NCI-H2029 (cell line): ENCODE measurements around the gene MRTFA.

Source experiments
- DNase-seq: peaks from one replicate; lab custom pipeline; 2025; lab: John Stamatoyannopoulos, UW

MRTFA gene

DNA sequence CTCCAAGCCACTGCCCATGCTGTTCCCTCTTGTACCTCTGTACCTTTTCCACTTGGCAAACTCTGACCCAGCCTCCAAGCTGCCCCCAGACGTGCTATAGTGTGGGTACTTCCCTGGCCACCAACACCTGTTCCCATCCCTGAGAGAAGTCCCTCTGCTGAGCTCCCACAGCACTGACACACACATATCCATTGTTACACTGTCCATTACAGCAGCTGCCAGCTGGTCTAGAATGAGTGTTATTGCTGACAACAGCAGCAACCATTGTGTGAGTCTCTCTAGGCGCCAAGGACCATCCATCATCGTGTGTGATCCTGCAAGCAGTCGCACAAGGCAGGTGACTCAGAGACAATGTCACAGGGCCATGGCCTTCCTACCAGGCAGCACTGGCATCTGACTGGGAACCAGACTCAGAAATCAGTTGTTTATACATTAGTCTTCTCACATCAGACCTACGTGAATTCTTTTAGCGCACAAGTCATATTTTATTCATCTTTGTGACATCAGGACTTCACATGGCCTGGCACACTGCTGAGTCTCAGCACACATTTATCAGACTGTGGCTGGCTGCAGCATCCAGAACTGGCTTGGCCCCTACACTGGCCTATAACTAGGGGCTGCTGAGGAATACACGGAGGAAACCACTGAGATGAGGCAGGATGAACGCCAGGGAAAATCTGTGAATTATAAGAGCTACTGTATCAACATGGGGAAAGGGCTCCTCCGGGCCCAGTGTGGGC, 209.8 kb downstream of the MRTFA start:
- peak; percentile 78 for DNase-seq

DNA sequence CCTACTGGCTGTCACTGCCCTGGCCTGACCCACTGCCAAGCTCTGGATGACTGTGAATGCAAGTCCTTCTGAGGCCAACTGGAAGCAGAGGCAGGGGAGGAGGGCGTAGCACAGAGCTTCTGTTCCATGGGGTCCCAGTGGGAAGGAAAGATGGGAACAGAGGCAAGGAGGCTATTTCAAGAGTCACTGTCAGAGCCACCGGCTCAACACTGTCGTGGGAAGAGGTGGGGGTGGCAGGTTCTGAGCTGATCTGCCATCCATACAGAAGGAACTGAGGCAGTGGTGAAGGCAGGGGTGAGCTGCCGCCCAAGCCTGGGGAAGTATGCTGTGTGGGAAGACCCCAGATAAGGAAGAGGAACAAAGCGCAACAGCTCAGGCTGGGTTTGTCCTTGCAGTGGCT, 211.4 kb downstream of the MRTFA start:
- no peak for DNase-seq

DNA sequence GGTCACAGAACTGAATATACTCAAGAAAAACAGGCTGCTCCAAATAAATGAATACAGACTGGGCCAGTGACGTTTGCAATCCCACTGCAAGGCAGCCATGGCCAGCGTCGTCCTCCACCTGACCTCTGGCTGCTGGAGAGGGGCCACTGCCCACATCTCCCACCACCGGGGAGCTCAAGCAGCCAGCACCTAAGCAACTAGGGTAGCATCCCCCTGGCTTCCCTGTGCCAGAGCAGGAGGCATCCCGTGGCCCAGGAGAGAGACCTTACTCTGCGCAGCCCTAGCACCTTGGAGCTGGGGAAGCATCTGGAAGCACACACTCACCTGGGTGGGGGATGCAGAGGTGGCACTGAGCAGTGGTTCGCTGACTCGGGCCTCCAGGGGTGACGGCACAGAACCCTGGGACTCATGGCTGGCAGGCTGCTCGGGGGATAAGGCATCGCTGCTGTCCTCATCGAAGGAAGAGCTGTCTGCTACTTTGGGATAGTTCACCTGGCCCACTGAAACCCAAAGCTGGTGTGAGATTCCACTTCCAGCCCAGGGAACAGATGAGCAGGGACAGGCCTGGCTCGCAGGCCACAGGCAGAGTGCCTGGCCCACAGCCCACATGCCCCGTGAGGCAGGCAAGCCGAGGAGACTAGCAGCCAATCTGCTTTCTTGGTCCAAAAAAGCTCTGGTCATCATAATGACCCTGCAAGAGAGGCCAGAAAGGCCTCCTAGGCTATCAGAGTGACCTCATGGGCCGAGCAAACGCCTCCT, 212.5 kb downstream of the MRTFA start:
- no peak for DNase-seq

DNA sequence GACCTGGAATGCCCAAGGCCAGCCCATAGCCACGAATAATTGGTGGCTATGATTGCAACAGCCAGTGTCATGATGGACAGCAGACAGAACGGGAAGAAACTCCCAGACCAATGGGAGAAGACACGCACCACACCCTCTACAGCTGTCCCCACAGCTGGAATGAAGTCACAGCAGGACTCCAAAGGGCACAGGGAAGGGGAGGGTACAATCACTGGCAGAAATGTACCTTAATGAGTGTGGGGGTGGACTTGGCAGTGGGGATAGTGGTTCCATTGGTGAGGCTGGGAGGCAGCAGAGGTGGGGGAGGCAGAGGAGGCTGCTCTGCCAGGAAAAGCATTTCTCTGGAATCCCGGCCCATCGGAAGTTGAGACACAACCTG, 213.2 kb downstream of the MRTFA start:
- no peak for DNase-seq

DNA sequence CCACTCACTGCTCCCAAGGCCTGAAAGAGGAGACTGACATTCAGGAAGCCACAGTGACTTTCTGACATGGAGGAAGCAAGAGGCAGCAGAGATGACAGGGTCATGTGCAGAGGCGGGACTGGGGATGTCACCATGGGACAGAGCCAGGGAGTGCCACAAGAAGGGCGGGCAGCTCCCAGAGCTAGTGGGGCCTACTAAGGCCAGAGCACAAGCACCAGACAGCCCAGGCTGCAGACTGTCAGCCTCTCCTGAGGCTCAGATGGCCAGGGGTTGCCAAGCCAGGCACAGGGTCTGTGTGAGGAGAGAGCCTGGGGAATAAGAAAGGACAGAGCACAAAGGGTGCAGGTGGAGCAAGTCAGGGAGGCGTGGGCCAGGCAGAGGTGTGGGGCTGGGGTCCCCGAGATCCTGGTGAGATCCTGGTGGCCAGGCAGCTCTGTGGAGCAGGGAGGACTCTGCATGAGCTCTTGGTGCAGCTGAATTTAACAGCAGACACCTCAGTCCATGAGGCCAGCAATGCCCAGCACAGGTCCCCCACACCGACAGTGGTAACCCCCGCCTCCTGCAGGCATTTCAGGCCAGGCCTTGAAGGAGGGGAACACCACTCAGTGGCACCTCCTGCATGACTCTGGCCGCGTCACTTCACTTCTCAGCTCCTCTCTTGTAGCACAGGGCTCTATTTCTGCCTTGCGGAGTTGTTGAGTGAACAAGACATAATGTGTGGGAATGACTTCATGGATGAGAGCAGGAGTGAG, 213.8 kb downstream of the MRTFA start:
- no peak for DNase-seq

DNA sequence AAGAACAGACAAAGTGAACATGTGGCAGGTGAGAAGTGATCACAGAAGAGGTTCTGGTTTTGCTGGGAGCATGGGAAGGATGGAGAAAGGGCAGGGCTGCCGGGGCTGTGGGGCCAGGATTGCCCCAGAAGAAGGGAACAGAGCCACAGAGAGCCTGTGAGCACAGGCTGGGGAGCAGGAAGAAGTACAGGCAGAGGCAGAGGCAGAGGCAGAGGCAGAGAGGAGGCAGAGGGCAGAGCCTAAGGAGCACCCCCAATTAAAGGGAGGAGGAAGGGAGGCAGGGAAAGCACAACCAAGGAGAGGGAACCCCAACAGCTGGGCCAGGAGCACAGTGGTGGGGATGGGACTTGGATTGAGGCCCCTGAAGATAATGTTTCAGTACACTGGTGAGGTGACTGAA, 214.6 kb downstream of the MRTFA start:
- no peak for DNase-seq

DNA sequence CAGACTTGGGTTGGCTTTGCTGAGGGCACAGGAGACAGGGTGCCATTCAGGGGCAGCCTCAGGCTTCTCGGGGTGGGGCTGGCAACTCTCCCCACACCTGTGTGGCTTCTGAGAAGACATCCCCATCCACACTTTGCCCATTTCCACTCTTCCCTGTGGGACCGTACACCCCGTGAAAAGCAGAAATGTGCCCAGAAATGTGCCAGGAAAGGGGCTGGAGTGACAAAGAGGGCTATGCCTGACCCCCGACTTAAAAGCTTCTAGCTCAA, 215.5 kb downstream of the MRTFA start:
- no peak for DNase-seq

DNA sequence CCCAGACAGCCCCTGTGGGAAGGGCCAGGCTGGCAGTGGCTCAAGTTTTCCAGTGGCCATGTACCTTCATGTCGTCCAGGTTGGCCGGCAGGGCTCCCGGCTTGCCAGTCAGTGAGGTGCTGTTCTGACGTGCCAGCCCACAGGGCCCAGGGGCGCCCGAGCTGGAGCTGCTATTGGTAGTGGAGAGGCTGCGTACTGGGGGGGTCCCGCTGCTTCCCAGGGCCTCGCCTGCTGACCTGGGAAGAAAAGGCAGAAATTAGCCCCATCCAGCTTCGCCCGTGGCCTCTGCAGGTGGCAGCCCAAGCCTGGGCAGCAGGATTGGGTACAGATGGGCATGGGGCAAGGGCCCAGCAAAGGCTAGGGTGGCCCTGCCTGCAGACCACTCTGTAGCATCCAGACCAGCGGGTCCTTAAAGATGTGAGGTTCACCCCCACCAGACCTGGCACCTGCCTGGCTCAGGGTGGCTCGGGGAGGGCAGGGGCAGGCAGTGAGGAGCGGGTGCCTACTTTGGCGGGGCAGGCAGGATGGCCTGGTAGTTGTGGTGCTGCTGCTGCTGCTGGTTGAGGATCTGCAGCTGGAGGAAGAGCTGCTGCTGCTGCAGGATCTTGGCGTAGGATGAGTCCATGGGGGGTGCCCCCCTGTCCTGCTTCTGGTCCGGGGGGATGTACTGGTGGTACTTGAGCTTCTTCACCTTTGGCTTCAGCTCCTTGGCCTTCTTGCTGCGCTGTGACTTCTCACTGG, 216.0 kb downstream of the MRTFA start:
- DNase-seq: no peak

DNA sequence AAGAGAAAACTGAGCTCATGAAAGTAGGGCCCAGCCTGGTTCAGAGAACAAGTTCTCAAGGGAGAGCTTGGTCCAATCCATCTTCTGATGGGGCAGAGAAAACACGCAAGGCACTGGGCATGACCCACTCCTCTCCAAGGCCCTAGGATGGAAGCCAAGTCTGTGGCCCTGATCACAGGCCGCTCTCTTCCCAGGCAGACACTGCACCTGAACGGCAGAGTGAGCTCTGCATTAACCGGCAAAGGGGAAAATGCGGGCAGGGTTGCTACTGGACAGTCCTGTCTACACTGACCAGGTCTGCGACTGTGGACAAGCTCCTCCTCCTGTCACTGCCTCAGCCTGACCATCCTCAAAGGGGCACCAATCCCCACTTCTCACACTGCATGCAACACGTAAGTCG, 216.8 kb downstream of the MRTFA start:
- DNase-seq: no peak

DNA sequence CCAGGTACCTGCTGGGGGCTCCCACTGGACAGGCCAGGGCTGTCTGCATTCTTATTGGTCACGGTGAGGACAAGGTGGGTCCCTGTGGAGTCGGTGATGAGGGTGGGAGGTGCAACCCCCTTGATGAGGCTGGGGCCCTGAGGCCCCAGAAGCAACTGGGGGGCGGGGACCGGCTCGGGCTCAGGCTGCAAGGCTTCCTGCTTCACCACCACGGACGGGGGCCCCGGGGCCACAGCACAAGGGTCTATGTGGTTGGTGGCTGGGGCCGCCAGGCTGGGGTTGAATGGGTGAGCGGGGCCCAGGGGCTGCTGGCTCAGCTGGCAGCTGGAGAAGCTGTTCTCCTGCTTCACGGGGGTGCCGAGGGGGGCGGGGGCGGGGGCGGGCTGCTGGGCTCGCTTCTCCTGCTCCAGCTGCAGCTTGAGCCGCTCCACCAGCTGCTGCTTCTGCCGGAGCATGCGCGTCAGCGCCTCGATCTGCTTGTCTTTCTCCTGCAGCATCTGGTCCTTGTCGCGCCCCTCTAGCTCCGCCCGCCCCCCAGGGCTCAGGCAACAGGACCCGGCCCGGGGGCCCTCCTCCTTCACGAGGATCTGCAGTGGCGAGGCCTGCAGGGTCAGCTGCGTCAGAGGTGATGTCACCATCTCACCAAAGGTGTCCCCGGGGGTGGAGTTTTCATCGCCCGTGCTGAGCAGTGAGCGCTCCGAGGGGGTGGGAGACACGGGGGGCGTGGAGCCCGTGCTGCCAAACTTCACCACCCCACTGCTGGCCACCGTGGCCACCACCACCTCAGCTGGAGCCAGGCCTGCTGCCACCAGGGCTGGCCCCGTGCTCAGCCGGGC, 217.9 kb downstream of the MRTFA start:
- DNase-seq: no peak

DNA sequence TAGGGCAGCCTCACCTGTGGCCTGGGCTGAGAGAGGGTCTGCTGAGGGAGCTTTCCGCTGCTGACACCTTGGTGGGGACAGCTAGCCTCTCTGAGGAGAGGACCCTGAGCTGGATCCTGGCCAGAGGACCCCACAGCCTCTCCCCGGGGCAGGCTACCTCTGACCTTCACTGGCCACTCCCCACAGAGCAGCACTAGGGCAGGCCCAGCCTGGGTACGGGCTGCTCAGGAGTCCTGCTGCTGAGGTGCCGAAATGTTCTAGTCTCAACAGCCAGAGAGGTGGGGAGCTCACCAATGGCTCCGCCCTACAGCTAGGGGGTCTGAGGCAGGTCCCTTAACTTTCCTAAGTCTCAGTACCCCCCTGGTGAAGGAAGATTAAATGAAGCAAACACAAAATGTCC, 218.6 kb downstream of the MRTFA start:
- no peak for DNase-seq

DNA sequence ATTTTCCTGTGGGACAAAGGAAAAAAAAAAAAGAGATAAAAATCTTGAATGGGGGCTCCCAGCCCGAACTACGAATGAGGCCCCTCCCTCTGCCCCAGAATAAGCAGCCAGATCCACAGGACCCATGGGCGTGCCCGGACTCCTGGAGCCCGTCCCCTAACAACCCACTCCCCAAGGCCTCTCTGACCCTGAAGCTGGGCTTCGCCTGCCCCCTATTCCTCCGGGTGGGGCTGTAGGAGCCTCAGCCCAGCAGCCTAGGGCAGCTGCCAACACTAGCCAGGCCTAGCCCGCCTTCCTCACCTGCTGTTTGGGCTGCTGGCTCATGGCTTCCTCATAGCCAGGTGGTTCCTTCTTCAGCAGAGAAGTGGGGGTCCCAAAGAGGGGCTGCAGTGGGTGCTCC, 219.5 kb downstream of the MRTFA start:
- DNase-seq: no peak

DNA sequence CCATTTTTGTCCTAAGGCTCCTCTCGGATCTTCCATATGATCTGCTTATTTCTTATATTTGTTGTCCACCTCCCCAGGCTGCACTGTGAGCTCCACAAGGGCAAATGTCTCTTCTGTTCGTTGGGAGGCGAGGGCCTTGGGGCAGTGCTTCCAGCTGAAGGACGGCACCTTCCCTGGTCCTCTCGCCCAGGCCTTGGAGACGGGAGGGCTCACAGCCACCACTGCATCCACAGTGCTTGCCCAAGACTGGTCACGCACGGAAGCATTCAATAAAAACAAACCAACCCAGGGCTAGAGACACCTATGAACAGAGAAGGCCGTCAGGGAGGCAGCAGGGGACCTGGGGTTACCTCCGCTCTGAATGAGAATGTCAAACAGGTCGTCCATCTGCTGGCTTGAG, 219.9 kb downstream of the MRTFA start:
- no peak for DNase-seq

DNA sequence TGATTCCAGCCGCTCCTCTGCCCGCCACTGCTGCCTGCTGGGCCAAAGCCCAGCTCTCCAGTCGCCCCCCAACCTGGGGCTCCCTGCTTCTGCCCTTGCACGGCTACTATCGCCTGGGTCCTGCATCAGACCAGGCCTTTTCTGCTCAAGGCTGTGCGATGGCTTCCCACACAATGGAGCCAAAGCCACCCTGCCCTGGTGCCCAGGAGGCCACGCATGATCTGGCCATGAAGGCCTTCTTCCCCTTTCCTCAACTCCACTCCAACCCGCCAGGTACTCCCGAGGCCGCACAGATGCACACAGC, 220.3 kb downstream of the MRTFA start:
- DNase-seq: no peak

DNA sequence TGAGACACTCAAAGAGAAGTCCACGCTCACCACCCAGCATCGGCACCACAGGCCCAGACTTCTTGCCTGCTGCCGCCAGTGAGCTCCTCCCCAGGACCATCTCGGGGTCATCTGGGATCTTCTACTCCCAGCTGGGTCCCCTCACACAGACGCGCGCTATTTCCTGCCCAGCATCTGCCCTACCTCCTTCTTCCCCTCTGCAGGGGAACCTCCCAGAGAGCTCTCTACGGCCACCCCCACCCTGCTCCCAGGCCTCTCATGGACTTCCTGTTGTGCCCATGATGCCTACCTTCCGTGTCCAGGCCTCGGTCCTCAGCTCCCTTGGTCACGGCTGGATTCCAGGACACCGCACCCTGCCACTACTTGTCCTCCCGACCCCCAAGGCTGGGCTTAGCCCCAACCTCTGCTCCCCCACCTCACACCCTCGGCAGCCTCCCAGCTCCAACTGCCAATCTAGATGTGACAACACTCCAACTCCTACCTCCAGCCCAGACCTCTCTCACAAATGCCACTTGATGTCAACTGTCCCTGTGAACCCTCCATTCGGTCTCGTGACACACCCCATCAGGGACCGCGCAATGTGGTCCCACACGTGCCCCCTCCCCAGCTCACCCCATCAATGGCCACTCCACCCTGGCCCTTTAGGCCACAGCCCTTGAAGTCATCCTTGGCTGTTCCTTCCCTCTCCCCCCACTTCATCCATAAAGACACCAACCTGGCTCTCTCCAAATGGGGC, 220.8 kb downstream of the MRTFA start:
- no peak for DNase-seq

DNA sequence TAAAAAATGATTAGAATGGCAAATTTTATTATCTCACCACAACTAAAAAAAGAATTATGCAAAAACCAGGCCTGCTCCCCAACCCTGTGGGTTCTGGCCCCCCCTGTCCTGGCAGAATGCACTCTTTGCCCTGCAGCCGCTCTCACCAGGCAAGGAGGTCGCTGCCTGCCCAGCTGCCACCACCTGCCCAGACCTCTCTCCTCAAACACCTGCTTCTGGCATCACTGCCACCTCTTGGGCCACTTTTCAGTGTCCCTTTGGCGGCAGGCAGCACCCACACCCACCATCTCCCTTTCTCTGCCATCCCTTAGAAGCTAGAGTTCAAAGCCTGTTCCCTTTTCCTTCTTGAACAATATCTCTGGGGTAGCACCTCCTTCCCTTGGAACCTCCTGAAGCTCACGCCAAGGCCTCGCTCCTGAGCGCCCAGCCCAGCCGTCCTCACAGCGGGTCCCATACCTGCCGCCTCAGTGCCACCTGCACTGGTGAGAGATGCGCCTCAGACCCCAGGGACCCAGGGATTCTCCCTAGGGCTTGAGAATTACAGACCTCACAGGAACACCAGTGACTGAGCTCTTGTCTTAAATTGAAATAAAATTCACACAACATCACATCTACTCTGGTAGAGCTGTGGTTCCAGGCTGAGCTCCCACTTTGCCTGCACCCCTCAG, 221.5 kb downstream of the MRTFA start:
- no peak for DNase-seq

DNA sequence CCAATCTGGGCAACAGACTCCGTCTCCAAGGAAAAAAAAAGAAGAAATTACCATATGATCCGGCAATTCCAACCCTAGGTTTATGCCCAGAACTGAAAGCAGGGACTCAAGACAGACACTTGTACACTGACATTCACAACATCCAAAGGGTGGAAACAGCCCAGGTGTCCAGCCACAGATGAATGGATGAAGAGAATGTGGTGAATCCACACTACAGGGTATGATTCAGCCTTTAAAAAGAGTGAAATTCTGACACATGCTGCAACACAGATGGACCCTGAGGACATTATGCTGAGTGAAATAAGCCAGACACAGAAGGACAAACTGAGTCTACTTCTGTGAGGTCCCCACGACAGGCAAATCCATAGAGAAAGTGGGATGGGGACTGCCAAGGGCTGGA, 222.2 kb downstream of the MRTFA start:
- DNase-seq: no peak

DNA sequence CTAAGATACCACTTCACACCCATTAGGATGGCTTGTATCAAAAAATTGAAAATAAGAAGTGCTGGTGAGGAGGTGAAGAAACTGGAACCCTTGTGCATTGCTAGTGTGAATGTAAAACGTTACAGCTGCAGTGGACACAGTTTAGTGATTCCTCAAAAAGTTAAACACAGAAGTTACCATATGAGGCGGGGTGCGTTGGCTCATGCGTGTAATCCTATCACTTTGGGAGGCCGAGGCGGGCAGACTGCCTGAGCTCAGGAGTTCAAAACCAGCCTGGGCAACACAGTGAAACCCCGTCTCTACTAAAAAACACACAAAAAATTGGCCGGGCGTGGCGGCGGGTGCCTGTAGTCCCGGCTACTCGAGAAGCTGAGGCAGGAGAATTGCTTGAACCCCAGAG, 222.6 kb downstream of the MRTFA start:
- DNase-seq: no peak

DNA sequence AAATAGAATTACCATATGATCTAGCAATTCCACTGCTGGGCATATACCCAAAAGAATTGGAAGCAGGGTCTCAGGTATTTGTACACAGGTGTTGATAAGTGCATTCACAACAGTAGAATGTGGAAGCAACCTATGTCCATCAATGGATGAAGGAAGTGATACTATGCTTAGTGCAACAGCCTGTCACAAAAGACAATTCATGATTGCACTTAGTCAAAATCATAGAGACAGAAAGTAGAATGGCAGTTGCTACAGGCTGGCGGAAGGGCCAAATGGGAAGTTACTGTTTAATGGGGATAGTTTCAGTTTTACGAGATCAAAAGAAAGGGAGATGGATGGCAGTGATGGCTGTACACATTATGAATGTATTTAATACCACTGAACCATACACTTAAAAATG, 224.1 kb downstream of the MRTFA start:
- no peak for DNase-seq

DNA sequence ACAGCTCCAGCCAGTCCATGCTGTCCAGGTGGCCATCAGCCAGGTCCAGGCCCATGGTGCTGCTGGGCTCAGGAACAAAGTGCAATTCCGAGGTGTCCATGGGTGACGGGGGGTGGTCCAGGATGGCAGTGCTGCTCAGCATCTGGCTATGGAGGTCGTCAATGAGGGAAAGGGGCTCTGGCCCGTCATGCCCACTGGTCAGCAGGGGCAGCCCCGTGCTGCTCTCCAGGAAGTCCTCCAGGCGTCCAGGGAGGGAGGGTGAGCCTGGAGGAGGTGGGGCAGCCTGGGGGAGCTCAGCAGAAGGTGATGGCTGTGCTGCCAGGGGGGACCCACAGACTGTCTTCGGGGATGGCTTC, 225.0 kb downstream of the MRTFA start:
- no peak for DNase-seq
